HL-60 (cell line): ENCODE results near the gene MYOC.

Source experiments
- DNase-seq, 2 experiments: peaks; one replicate each; pipeline ENCODE4 v3.0.0-alpha.2; 2010 to 2020; ENCODE audit warnings: low read depth in 1 of 2, low spot score in 1 of 2
- H3K27ac ChIP-seq: fragments of 250-450 bp; sonication (Bioruptor Pico); replicated peaks from 2 replicates; pipeline ENCODE4 v1.5.1; 2020; ENCODE audit warnings: mild to moderate bottlenecking, moderate library complexity
- H3K27me3 ChIP-seq: fragments of 250-450 bp; sonication (Bioruptor Pico); 2 replicates; pipeline ENCODE4 v1.5.1; 2021; ENCODE audit warnings: mild to moderate bottlenecking, moderate library complexity; ENCODE audit not compliant: insufficient read depth, poor library complexity, severe bottlenecking
- H3K4me3 ChIP-seq: replicated peaks from 2 replicates; pipeline ENCODE4 v1.5.1; 2011; ENCODE audit warnings: mild to moderate bottlenecking, control low read depth, low read length; ENCODE audit not compliant: insufficient read depth
- CTCF ChIP-seq: IDR thresholded peaks from one replicate; pipeline ENCODE4 v1.5.1; 2011; ENCODE audit warnings: low read length, control low read depth, inconsistent platforms; ENCODE audit not compliant: insufficient read depth
- GABPA ChIP-seq: IDR thresholded peaks from 2 replicates; pipeline ENCODE4 v1.6.1; 2012; ENCODE audit warnings: low read depth
- POLR2AphosphoS5 ChIP-seq: IDR thresholded peaks from 2 replicates; pipeline ENCODE4 v1.6.1; 2012; ENCODE audit warnings: low read depth
- SPI1 ChIP-seq: IDR thresholded peaks from 2 replicates; pipeline ENCODE4 v1.6.1; 2012; ENCODE audit warnings: low read depth, mild to moderate bottlenecking, borderline replicate concordance
- TF ChIP-seq, protein P1 (sequence below): IDR thresholded peaks from 2 replicates; pipeline ENCODE4 v1.6.1; 2012; ENCODE audit warnings: low read depth; ENCODE audit not compliant: insufficient replicate concordance

Gene MYOC

DNA sequence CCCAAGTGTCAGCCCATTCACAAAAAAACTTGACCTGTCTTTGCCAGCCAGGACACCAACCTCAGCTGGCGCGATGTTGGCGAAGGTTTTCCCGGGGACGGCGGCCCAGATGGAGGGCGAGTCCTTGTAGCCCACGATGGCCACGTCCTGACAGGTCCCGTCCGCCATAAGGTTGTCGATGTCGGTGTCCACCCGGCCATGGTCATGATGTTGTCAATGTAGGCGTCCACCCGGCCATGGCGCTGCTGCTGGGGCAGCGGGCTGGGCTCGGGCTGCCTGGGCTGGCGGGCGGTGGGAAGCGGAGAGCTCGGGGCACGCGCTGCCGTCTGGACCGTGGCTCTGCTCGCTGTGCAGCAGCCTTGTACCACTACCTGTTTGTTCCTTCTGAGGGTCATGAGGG is 18.3 kb upstream of the MYOC start:
- no peak overlapping the region for H3K4me3 ChIP-seq
- no peak for TF ChIP-seq SPI1
- TF ChIP-seq, protein P1, sequence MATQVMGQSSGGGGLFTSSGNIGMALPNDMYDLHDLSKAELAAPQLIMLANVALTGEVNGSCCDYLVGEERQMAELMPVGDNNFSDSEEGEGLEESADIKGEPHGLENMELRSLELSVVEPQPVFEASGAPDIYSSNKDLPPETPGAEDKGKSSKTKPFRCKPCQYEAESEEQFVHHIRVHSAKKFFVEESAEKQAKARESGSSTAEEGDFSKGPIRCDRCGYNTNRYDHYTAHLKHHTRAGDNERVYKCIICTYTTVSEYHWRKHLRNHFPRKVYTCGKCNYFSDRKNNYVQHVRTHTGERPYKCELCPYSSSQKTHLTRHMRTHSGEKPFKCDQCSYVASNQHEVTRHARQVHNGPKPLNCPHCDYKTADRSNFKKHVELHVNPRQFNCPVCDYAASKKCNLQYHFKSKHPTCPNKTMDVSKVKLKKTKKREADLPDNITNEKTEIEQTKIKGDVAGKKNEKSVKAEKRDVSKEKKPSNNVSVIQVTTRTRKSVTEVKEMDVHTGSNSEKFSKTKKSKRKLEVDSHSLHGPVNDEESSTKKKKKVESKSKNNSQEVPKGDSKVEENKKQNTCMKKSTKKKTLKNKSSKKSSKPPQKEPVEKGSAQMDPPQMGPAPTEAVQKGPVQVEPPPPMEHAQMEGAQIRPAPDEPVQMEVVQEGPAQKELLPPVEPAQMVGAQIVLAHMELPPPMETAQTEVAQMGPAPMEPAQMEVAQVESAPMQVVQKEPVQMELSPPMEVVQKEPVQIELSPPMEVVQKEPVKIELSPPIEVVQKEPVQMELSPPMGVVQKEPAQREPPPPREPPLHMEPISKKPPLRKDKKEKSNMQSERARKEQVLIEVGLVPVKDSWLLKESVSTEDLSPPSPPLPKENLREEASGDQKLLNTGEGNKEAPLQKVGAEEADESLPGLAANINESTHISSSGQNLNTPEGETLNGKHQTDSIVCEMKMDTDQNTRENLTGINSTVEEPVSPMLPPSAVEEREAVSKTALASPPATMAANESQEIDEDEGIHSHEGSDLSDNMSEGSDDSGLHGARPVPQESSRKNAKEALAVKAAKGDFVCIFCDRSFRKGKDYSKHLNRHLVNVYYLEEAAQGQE, result no peak
- no peak for TF ChIP-seq GABPA
- TF ChIP-seq POLR2AphosphoS5, result no peak
- no peak for TF ChIP-seq CTCF
- no peak overlapping the region for H3K27ac ChIP-seq
- DNase-seq, result no peak
- no peaks in the 10 kb centered on the region for H3K27me3 ChIP-seq

DNA sequence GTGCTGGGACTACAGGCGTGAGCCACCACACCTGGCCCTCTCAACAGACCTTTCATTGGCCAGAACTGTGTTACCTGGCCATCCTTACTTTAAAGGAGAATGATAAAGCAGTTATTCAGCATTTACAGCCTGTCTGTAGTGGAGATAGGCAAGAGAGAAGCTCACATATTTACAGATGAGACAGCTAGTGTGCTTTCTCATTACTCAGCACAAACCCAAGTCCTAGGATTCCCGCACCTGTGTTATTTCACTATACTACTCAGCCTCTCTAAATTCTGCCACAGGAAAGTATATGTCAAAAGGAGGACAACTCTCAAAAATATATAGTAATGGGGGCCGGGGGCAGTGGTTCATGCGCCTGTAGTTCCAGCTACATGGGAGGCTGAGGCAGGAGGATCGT is 15.9 kb upstream of the MYOC start:
- DNase-seq, result no peak
- TF ChIP-seq SPI1 (no peak), POLR2AphosphoS5 (no peak), GABPA (no peak), CTCF (no peak)
- TF ChIP-seq, protein P1, result no peak
- H3K27ac ChIP-seq, result no peak overlapping the region

GRCh38 chr1:171666114-171666769 is 13.8 kb upstream of the MYOC start:
- Histone ChIP-seq H3K4me3 (no peak overlapping the region), H3K27ac (no peak overlapping the region), H3K27me3 (no peaks in the 10 kb centered on the region)
- TF ChIP-seq, protein P1, result no peak
- TF ChIP-seq GABPA, result no peak
- TF ChIP-seq CTCF, result no peak
- TF ChIP-seq SPI1, result no peak
- no peak for TF ChIP-seq POLR2AphosphoS5
- DNase-seq, result no peak

More for the DNA sequence above, 15.9 kb upstream of the MYOC start:
- Histone ChIP-seq H3K4me3 (no peak overlapping the region), H3K27me3 (no peaks in the 10 kb centered on the region)
